H9 (cell line): Measurements from ENCODE around the gene BMP3. TPM values are rescaled to one million over a fixed set of nuclear protein-coding genes. Genes with fewer than 3 reads are reported as not detected.

Experiments used
- DNase-seq: peaks from one replicate; pipeline ENCODE4 v3.0.0-alpha.2; 2017
- H2AFZ ChIP-seq: one replicate; pipeline ENCODE4 v1.6.1; 2013; ENCODE audit warnings: mild to moderate bottlenecking, low read length, control low read depth, moderate library complexity
- H2AK5ac ChIP-seq: 2 replicates; pipeline ENCODE4 v1.6.1; 2013; ENCODE audit warnings: low read length, control low read depth, mixed read lengths; ENCODE audit not compliant: insufficient read length
- H2BK120ac ChIP-seq: one replicate; pipeline ENCODE4 v1.6.1; 2013; ENCODE audit warnings: low read depth, mild to moderate bottlenecking, low read length, control low read depth, inconsistent platforms; ENCODE audit not compliant: poor library complexity, severe bottlenecking
- H2BK12ac ChIP-seq: 2 replicates; pipeline ENCODE4 v1.6.1; 2013; ENCODE audit warnings: low read length, control low read depth, mixed read lengths, low read depth; ENCODE audit not compliant: insufficient read length
- H2BK15ac ChIP-seq: 2 replicates; pipeline ENCODE4 v1.6.1; 2013; ENCODE audit warnings: low read depth, low read length, control low read depth
- H2BK20ac ChIP-seq: one replicate; pipeline ENCODE4 v1.6.1; 2013; ENCODE audit warnings: low read depth, mild to moderate bottlenecking, low read length, control low read depth, inconsistent platforms; ENCODE audit not compliant: poor library complexity, severe bottlenecking
- H2BK5ac ChIP-seq: 2 replicates; pipeline ENCODE4 v1.6.1; 2013; ENCODE audit warnings: low read length, control low read depth, mixed read lengths; ENCODE audit not compliant: insufficient read length
- H3K14ac ChIP-seq: 2 replicates; pipeline ENCODE4 v1.6.1; 2013; ENCODE audit warnings: low read length, control low read depth; ENCODE audit not compliant: insufficient read depth
- H3K18ac ChIP-seq: 2 replicates; pipeline ENCODE4 v1.6.1; 2013; ENCODE audit warnings: low read depth, mild to moderate bottlenecking, mixed read lengths, low read length, control low read depth; ENCODE audit not compliant: insufficient read length
- H3K23ac ChIP-seq: 2 replicates; pipeline ENCODE4 v1.6.1; 2013; ENCODE audit warnings: low read length, control low read depth, mixed read lengths, low read depth; ENCODE audit not compliant: insufficient read length
- H3K23me2 ChIP-seq: 2 replicates; pipeline ENCODE4 v1.6.1; 2013; ENCODE audit warnings: low read depth, mild to moderate bottlenecking, mixed read lengths, low read length, control low read depth; ENCODE audit not compliant: insufficient read length, poor library complexity, severe bottlenecking
- H3K27ac ChIP-seq: 2 replicates; pipeline ENCODE4 v1.5.1; 2013; ENCODE audit warnings: low read length, control low read depth, mixed read lengths, low read depth; ENCODE audit not compliant: insufficient read length
- H3K27me3 ChIP-seq: 2 replicates; pipeline ENCODE4 v1.6.1; 2013; ENCODE audit warnings: low read length, control low read depth, inconsistent platforms; ENCODE audit not compliant: insufficient read depth
- H3K4ac ChIP-seq: 2 replicates; pipeline ENCODE4 v1.6.1; 2013; ENCODE audit warnings: low read depth, mild to moderate bottlenecking, control low read depth, inconsistent platforms, low read length, moderate library complexity
- H3K4me1 ChIP-seq: 2 replicates; pipeline ENCODE4 v1.6.1; 2013; ENCODE audit warnings: low read length, control low read depth, inconsistent platforms; ENCODE audit not compliant: insufficient read depth
- H3K4me2 ChIP-seq: 2 replicates; pipeline ENCODE4 v1.6.1; 2013; ENCODE audit warnings: low read length, control low read depth, mixed read lengths; ENCODE audit not compliant: insufficient read length, insufficient read depth
- H3K56ac ChIP-seq: 2 replicates; pipeline ENCODE4 v1.6.1; 2013; ENCODE audit warnings: low read depth, mild to moderate bottlenecking, mixed read lengths, low read length, control low read depth; ENCODE audit not compliant: insufficient read length
- H3K79me1 ChIP-seq: 2 replicates; pipeline ENCODE4 v1.6.1; 2013; ENCODE audit warnings: low read depth, mild to moderate bottlenecking, moderate library complexity, low read length, control low read depth, inconsistent platforms; ENCODE audit not compliant: insufficient read depth, poor library complexity, severe bottlenecking
- H3K79me2 ChIP-seq: 2 replicates; pipeline ENCODE4 v1.6.1; 2013; ENCODE audit warnings: low read length, control low read depth, inconsistent platforms; ENCODE audit not compliant: insufficient read depth
- H3K9ac ChIP-seq: 2 replicates; pipeline ENCODE4 v1.6.1; 2013; ENCODE audit warnings: low read length, control low read depth, mixed read lengths; ENCODE audit not compliant: insufficient read length; ENCODE audit errors: extremely low read depth
- H3K9me3 ChIP-seq: one replicate; pipeline ENCODE4 v1.6.1; 2013; ENCODE audit warnings: low read depth, low read length, inconsistent platforms; ENCODE audit not compliant: control insufficient read depth
- H3T11ph ChIP-seq: one replicate; pipeline ENCODE4 v1.6.1; 2013; ENCODE audit warnings: mild to moderate bottlenecking, low read length, control low read depth, inconsistent platforms
- H4K20me1 ChIP-seq: one replicate; pipeline ENCODE4 v1.6.1; 2013; ENCODE audit not compliant: control insufficient read depth, insufficient read length, insufficient read depth
- H4K5ac ChIP-seq: 2 replicates; pipeline ENCODE4 v1.6.1; 2013; ENCODE audit warnings: low read depth, mild to moderate bottlenecking, mixed read lengths, low read length, control low read depth; ENCODE audit not compliant: insufficient read length
- H4K8ac ChIP-seq: replicated peaks from 2 replicates; pipeline ENCODE4 v1.6.1; 2013; ENCODE audit warnings: low read length, control low read depth, mixed read lengths, low read depth; ENCODE audit not compliant: insufficient read length
- H4K91ac ChIP-seq: 2 replicates; pipeline ENCODE4 v1.6.1; 2013; ENCODE audit warnings: low read depth, mild to moderate bottlenecking, moderate library complexity, mixed read lengths, low read length, control low read depth; ENCODE audit not compliant: insufficient read length
- H3K27ac Mint-ChIP-seq, 3 experiments: 2 replicates in 2 of 3; 3 replicates in 1 of 3; pipeline ENCODE4 v1.8.0; 2020 to 2021; ENCODE audit warnings: mixed read lengths in 3 of 3, mild to moderate bottlenecking in 1 of 3, moderate library complexity in 1 of 3
- H3K27me3 Mint-ChIP-seq: 2 replicates; pipeline ENCODE4 v1.8.0; 2021; ENCODE audit warnings: low read depth, mild to moderate bottlenecking, moderate library complexity, mixed read lengths
- H3K36me3 Mint-ChIP-seq, 3 experiments: 2 replicates in 2 of 3; 3 replicates in 1 of 3; pipeline ENCODE4 v1.8.0; 2020 to 2021; ENCODE audit warnings: low read depth in 3 of 3, mixed read lengths in 3 of 3; ENCODE audit not compliant: insufficient read depth in 1 of 3
- H3K4me1 Mint-ChIP-seq, 2 experiments: 2 replicates each; pipeline ENCODE4 v1.8.0; 2020; ENCODE audit warnings: mixed read lengths in 2 of 2
- H3K4me3 Mint-ChIP-seq, 2 experiments: 2 replicates in 1 of 2; 3 replicates in 1 of 2; pipeline ENCODE4 v1.8.0; 2020 to 2021; ENCODE audit warnings: mild to moderate bottlenecking in 2 of 2, mixed read lengths in 2 of 2, moderate library complexity in 1 of 2
- H3K9me3 Mint-ChIP-seq, 2 experiments: 2 replicates in 1 of 2; 3 replicates in 1 of 2; pipeline ENCODE4 v1.8.0; 2020; ENCODE audit warnings: mild to moderate bottlenecking in 2 of 2, mixed read lengths in 2 of 2, moderate library complexity in 1 of 2
- CTCF ChIP-seq: fragments of 200-600 bp; sonication (generic); conservative IDR thresholded peaks from 3 replicates; pipeline ENCODE4 v1.8.0; 2021; ENCODE audit warnings: antibody characterized with exemption, mild to moderate bottlenecking
- WGBS: extraction: QIAGEN DNeasy Blood & Tissue Kit; methylation state at CpG from one replicate; pipeline ENCODE4 v1.1.7; 2013; ENCODE audit warnings: missing lambda C conversion rate, low lambda C conversion rate, mixed read lengths; ENCODE audit not compliant: insufficient read length; ENCODE audit errors: extremely low coverage; 5-methylcytosine and 5-hydroxymethylcytosine counted together
- total RNA-seq: library from RNA; stranded (reverse); gene quantifications from 2 replicates; pipeline ENCODE4 v1.2.1, GENCODE V29; 2021

BMP3 gene
- total RNA-seq, 1 experiment from 2014 or later: not detected

DNA sequence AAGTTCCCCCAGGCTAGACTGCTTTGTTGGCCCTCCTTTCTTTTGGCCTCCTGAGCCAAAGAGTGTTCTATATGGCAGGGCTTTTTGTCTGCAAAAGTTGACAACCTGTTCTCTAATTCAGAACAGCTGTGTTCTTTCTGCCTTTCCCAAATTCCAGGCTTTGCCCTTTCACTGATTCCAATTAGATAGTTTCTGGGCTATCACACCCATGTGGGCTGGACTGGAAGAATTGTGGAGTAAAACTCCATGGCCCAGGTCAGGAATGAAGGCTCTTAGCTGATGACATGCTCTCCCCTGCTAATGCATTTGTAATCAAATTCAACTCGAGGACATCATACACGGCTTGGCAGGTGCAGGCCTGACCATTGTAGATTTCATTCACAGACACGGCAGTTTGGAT, 19.4 kb downstream of the BMP3 start:
- H3K9ac ChIP-seq: no peak overlapping the region
- H3K79me2 ChIP-seq: no peaks in the 10 kb centered on the region
- no peak overlapping the region for H3K14ac ChIP-seq
- no peak for TF ChIP-seq CTCF
- H2BK120ac ChIP-seq: no peak overlapping the region
- H2BK5ac ChIP-seq: no peak overlapping the region
- no peaks in the 10 kb centered on the region for H3K36me3 Mint-ChIP-seq
- no CpG with 5 or more reads among the region's 3 CpGs for WGBS
- no peak overlapping the region for H2AFZ ChIP-seq
- no peak overlapping the region for H4K91ac ChIP-seq
- H3K27me3 Mint-ChIP-seq: peaks cover 11% of the 10 kb centered on the region
- no peak overlapping the region for H3K4ac ChIP-seq
- no peaks in the 10 kb centered on the region for H4K20me1 ChIP-seq
- H3K56ac ChIP-seq: no peak overlapping the region
- no peak overlapping the region for H4K5ac ChIP-seq
- peaks cover 0 to 6% of the 10 kb centered on the region in 2 experiments; a peak in 1 of 4 replicates for H3K4me1 Mint-ChIP-seq
- no peak overlapping the region for H4K8ac ChIP-seq
- H3T11ph ChIP-seq: no peak overlapping the region
- no peak overlapping the region for H3K27ac Mint-ChIP-seq
- H2AK5ac ChIP-seq: no peak overlapping the region
- H3K27me3 ChIP-seq: no peaks in the 10 kb centered on the region
- no peak overlapping the region for H3K23ac ChIP-seq
- no peak overlapping the region for H3K18ac ChIP-seq
- H3K4me1 ChIP-seq: no peaks in the 10 kb centered on the region
- H3K27ac ChIP-seq: no peak overlapping the region
- no peak overlapping the region for H3K4me2 ChIP-seq
- H2BK15ac ChIP-seq: no peak overlapping the region
- no peaks in the 10 kb centered on the region for H3K23me2 ChIP-seq
- H3K4me3 Mint-ChIP-seq: no peak overlapping the region
- no peaks in the 10 kb centered on the region for H3K9me3 Mint-ChIP-seq
- no peak for DNase-seq
- no peaks in the 10 kb centered on the region for H3K79me1 ChIP-seq
- H2BK20ac ChIP-seq: no peak overlapping the region
- H3K9me3 ChIP-seq: no peaks in the 10 kb centered on the region
- no peak overlapping the region for H2BK12ac ChIP-seq
